GM12875 (cell line): ENCODE data around the gene PCCA.

Experiments used
- H3K4me3 ChIP-seq: one replicate; pipeline ENCODE4 v1.5.1; 2011; ENCODE audit warnings: low read depth, low read length, control low read depth
- TF ChIP-seq, protein P1 (sequence below): IDR thresholded peaks from 2 replicates; pipeline ENCODE4 v1.5.1; 2011; ENCODE audit warnings: low read depth, mild to moderate bottlenecking, control low read depth, inconsistent platforms, low read length, moderate library complexity, borderline replicate concordance; ENCODE audit not compliant: insufficient read depth

Gene PCCA

DNA sequence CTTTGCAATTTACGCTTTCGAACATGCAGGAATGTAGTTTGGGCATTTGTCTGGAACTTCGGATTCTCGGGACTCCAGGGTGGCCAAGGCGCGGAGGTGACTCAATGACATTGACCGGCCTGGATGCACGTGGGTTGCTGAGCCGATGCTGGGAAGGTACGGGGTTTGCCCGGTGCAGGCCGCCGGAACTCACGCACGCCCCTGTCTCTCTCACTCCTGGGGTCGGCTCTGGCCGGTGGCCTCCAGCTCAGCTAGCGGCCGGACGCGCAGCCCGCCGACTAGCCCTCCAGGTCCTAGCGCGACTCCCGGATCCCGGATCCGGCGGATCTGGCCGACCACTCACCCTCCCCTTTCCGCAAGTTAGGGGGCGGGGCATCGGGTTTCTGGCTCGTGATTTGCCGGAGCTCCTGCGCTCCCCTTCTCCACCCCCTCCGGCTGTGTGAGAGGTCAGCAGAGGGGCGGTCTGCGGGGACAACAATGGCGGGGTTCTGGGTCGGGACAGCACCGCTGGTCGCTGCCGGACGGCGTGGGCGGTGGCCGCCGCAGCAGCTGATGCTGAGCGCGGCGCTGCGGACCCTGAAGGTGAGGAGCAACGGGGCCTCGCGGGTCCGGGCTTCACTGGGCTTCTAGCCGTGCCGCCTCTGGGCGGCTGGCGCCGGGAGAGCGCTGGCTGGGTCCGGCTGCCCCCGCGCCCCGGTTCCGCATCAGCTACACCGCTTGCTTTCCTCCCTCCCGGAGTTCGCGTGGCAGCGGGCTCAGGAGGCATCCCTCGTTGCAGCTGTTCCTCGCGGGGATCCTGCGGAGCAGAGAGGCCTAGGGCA is at the start of gene PCCA:
Gene PCCA (plus strand): TSS at position 450 of the 821 bp plus-strand sequence. CDS start 28 bp downstream, at position 478.
- H3K4me3 ChIP-seq, result peak within 1 kb of the TSS; percentile 90
- TF ChIP-seq, protein P1, sequence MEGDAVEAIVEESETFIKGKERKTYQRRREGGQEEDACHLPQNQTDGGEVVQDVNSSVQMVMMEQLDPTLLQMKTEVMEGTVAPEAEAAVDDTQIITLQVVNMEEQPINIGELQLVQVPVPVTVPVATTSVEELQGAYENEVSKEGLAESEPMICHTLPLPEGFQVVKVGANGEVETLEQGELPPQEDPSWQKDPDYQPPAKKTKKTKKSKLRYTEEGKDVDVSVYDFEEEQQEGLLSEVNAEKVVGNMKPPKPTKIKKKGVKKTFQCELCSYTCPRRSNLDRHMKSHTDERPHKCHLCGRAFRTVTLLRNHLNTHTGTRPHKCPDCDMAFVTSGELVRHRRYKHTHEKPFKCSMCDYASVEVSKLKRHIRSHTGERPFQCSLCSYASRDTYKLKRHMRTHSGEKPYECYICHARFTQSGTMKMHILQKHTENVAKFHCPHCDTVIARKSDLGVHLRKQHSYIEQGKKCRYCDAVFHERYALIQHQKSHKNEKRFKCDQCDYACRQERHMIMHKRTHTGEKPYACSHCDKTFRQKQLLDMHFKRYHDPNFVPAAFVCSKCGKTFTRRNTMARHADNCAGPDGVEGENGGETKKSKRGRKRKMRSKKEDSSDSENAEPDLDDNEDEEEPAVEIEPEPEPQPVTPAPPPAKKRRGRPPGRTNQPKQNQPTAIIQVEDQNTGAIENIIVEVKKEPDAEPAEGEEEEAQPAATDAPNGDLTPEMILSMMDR, result no peak

DNA sequence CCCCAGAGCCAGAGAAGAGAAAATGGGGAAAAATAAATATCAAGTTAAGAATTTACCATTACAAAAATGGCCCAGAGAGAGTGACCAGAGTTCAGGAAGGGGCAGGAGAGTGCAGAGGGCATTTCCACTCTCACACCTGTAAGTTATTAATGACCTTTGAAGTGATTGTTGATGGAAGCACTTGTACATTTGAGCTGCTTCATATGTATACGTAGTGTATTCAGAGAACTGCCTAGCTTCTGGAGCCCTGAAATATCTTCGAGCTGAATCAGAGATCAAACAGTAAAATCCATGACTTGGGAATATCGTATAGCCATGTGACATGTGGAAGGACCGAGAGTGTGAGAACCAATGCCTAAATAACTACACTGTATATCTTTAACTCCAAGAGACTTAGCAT is 49.2 kb upstream of the PCCA start:
- TF ChIP-seq, protein P1, result no peak
- no peak overlapping the region for H3K4me3 ChIP-seq

- H3K4me3 ChIP-seq, result no peak overlapping the region
- TF ChIP-seq, protein P1, result no peak
Observed at GRCh38 chr13:100040196-100040595, 48.7 kb upstream of the PCCA start.

DNA sequence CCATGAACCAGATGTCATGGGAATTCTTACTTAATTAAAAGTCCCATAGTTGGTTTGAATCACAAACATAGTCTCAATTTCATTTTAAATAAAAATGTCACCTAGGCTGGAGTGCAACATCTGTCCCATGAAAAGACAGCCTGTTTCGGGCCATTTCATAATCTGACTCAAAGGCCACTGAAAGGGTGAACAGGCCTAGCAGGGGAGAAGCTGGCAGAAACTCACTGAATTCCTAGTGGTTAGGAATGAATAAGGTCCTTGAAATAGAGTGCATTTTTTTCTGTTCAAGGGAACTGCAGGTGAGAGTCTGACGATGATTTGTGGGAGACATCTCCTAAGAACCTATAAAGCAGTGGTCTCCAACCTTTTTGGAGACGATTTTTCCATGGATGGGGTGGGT is 44.0 kb upstream of the PCCA start:
- no peak overlapping the region for H3K4me3 ChIP-seq
- TF ChIP-seq, protein P1, result no peak

DNA sequence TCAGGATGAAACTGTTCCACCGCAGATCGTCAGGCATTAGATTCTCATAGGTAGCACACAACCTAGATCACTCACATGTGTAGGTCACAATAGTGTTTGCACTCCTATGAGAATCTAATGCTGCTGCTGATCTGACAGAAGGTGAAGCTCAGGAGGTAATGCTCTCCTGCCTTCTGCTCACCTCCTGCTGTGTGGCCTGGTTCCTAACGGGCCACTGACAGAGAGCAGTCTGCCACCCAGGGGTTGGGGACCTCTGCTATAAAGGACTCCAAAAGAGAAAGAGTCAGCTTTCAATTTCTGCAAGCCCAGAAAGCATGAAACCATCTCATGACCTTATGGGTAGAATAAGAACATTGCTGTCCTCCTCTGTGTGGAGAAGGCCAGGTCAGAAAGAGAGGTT is 43.5 kb upstream of the PCCA start:
- H3K4me3 ChIP-seq, result no peak overlapping the region
- TF ChIP-seq, protein P1, result no peak

DNA sequence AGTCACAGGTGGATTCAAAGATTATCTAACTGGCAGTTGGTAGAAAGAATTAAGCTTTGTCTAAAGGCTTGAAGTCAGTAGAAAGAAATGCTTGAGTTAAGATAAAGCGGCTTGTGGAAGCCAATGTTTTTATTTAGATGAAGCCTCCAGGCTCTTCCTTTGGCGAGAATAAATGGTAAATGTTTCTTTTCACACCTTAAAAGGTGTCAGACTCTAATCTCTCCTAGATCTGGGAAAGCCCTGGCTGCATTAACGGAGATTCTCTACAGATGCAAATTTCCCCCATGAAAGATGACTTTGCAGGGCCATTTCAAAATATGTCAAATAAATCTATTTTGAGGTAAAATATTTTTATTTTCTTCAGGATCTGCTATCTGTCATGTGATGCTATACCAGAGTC is 37.8 kb upstream of the PCCA start:
- H3K4me3 ChIP-seq, result no peak overlapping the region
- TF ChIP-seq, protein P1, result no peak

- H3K4me3 ChIP-seq, result no peak overlapping the region
- TF ChIP-seq, protein P1, result no peak
Observed at GRCh38 chr13:100059827-100060226, 29.1 kb upstream of the PCCA start.
